ENCODE results near the gene TENM4.

Gene TENM4

DNA sequence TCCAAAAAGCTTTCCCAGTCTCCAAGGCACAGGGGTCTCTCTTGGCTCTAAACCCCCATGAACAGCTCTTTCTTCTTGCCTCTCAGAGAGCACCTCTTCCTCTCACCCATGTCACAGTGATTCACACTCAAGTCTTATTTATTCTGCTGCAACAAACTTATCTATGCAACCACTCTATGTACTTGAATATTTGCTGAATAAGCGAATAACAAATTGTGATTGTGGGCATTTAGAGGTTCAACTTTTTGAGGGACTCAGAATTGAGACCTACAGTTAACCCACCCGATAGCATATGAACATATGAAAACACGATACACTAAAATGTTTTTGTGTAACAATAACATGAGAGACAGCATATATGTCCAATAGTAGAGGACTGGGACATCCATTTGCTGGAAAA is 729.1 kb downstream of the TENM4 start:
- no peak for DNase-seq

DNA sequence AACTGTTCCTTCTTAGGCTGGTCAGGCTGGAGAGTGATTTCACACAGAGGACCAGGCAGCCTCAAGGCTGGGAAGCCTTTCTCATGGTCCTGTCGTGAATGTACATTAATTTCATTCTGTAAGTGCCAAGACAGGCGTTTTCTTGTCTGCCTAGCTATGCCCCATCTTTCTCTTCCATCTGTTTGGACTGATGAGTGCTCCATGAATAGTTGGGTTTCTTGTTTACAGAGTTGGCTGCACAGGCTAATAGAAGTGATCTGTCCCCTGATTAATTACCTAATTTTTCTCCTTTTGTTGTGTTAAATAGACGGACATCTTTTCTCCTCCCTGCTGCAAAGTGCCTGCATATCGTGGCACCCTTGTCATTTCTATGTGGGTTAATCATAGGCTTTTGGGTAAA is 730.4 kb downstream of the TENM4 start:
- DNase-seq, result no peak

DNA sequence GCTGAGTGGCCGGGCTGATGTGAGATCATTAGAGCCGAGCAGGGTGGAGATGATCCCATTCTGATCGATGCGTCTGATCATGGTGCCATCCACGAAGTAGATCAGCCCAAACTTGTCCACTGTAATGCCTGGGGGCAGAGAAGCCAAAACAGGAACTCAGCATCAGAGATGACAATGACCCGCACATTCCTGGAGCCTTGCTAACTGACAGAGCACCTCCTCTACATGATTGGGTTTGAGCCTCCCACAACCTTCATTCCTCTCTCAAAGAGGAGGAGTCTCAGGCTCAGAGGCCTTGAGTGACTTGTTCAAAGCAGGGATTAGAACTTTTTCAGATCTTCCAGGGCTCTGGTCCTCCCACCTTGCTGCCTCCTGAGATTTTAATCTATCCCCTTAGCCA is 732.4 kb downstream of the TENM4 start:
- DNase-seq, result no peak

DNA sequence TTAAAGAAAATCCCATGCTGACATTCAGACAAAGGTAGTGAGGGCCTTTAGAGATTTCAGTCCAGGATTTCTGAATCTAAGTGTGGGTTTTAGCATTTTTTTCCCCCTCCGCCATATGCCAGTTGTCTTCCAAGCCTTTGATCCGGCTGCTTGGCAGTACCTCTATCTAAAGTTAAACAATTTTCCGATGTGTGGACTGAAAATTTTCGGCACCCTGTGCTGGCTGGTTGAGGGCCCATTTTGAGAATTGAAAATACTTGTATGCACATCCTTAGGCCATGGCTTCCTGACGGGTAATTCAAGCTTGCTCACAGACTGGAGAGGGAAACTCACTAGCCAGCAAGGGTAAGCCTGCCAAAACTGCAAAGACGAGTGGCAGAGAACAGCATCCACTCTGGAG is 734.3 kb downstream of the TENM4 start:
- DNase-seq, result no peak

DNA sequence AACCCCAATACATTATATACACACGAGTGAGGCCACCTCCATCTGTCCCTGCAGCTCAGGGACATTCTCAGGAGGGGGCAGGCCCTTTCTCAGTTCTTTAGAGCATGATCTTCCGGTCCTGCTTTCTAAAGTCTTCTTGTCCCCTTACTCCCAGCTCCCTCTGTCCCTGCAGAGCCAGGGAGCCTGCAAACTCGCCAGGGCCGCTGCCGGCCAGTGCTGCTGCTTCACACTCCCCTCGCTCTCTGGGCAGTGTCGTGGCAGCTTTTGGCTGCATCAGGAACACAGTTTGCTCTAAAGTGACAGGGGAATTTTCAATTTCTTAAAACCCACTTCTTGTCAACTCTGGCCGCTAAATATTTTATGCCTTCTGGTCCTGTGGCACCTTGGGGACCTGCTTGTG is 736.0 kb downstream of the TENM4 start:
- no peak for DNase-seq

DNA sequence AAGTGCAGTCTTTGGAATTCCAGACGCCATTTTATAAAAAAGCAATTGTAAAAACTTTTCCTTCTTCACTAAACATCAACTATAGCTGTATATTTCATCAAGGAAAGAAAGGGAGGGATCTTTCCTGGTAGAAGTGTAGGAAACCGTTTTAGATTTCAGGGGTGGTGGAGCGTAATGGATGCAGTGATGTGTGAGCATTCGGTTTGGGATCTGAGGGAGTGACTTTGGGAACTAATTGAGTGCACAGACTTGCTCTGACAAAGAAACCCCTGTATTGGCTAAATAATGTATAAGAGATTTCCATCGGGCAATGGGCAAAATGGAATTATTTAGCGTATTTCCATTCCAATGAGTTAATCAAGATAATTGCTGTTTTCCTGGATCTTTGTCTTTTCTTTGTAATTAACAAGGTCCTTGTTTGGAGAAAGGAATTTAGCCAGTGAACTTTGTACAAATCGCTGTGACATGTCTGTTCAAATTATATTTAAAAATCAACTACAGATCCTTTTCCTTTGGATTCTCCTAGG is 741.2 kb downstream of the TENM4 start:
- no peak for DNase-seq

DNA sequence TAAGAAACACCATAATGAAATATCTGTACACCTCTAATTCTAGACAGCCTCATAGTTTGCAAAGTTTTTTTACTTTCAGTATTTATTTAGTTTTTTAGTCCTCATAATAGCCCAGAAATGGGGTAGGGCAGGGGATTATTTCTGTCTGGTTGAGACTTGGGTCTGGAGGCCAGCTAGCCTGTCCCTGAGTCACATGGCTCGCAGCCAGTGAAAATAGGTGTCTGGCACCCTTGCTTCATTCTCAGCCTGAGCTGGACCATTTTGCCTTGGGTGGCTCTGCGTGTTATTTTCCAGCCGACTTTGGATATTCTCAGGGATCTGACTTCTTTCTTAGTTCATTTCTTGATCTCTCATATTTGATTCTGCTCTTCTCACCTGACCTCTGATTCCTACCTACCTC is 742.2 kb downstream of the TENM4 start:
- DNase-seq, result no peak

DNA sequence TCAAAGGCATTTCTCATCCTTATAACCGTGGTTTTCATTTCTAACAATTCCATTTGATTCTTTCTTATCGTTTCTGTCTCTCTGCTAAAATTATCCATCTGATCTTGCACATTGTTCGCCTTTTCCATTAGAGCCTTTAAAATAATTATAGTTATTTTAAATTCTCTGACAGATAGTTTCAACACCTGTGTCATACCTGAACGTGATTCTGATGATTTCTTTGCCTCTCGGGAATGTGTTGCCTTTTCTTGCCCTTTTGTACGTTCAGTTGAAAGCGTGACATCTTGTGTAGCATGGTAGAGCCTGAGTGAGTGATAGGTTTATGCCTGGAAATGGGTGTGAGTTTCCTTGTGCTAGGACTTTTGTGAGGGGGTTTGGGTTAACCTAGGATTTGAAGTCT is 744.7 kb downstream of the TENM4 start:
- DNase-seq, result no peak

DNA sequence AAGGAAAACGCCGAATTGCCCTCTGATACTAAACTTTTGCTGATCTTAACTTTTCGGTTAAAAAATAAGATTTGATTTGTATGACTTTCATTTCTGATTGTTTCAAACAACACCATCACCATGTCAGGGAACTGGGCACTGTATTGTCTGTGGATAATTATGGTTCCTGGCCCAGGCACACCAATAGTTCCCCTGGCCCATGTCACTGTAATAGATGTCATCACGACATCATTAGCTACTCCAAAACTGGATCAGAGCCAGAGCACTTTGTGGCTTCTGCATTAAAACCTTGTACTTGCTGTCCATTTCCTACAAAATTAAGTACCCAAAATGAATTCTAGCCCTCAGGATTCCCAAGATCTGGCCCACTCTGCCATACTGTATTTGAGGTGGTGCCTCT is 746.7 kb downstream of the TENM4 start:
- DNase-seq, result no peak

DNA sequence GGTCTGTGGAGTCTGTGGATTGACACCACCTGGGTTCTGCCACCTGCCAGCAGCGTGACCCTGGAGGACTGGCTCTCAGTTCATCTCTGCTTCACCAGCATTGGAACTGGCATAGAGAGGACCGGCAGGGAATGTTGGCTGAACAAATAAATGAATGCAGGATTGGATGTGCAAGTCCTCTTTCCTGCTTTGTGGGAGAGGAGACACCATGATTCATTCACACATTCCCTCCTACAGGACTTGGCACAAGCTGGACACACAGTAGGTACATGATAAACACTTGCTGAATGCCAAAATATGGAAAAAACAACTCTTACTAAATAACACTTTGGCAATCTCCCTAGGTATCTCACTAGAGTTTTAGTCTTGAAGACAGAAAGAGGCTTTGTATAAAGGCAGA is 749.6 kb downstream of the TENM4 start:
- DNase-seq, result no peak

DNA sequence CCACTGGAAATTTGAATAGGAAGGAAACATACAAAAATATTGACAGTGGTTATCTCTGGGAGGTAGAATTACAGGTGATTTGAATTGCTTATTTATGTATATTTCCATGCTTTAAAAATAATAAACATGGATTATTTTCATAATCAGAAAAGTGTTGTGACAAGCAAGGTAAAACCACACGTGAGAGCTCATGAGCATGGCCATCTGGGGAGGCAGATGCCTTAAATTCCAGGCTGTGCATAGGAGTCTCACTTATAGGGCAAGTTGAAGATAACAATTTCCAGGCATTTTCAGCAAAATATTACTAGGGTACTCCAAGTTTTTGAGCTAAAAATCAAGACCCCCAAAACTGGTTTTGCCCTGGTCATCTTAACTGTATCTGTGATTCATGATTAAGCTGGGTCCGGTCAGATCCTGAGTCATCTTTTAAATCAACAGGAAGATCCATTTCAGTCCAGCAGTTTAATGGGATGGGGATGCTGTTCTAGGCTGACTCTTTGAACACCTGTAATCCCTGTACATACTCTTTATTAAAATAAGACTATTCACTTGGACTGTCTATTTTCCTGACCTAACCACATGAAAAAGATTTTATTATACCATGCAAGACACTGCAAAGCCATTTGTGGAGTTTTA is 750.4 kb downstream of the TENM4 start:
- no peak for DNase-seq

DNA sequence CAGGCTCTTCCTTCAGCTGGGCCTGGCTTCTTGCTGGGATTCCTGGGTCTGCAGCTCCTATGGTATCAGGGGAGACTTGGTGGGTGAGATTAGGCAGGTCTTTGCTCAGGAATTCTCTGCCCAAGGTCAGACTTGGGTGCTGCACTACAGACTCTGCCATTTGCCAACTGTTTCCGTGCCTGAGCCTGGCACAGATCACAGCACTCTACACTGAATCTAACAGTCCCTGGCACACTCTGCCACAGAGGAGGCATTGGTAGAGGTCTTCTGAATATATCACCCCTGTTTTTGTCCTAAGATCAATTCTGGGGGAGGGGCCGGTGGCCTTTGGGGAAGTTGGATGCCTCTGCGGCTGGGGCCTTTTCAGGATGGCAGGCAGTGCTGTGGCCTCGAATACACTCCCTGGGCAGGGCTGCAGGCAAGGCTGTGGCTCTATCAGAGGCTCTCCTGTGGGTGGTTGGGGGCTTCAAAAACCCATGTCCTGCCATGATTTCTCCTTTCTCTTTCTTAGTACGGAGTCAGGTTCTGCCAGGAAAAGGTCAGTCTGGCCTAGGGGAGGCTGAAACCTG is 751.2 kb downstream of the TENM4 start:
- no peak for DNase-seq

DNA sequence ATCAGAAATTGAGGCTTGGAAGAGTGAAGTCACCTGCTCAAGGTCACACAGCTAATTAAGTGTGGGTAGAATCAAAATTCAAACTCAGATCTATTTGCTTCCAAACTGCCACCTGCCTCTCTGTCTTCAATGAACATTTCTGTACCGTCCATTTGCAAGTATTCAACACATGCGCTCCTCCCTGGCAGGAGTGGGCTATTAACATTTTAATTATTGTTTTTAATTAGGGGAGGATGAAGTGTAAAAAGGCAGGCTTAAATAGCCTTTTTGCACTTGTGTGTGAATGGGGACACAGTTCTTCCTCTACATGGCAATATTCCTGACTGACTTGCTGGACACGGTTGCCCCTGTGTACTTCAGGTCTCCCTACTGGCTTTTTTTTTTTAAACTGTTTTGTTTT is 751.7 kb downstream of the TENM4 start:
- no peak for DNase-seq

DNA sequence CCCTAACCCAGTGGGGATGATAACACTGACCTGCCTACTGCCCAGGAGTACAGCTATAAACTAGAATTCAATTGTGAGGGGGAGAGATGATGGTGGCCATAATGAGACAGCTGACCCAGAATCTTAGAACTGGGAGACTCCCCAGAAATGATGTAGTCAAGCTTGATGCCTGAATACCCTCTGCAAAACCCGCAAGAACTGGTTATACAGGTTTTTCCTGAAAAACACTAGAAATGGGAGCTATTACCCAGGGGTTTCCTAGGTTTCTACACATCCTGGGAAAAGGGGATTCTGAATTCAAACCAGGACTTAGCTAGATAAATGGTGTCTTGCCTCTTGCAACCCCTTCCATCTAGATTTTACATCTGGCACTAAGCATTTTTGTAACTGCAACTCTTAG is 752.4 kb downstream of the TENM4 start:
- no peak for DNase-seq

DNA sequence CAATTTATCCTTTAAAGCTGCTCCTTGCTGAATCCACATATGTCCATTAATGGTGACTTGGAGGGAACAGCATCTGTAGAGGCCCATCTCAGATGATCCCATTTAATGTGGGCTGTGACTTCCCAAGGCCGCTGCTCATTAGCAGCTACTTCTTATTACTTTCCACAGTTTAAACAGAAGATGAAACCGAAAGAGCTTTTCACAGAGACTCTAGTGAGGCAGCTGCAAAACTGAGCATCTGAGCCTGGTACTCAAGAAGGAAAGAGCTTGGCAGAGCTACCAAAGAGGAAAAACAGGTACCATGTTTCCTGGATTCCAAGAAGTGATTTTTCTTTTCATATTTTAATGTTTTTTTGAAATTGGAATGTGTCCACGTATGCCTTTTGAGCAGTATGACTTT is 755.7 kb downstream of the TENM4 start:
- DNase-seq, result no peak

DNA sequence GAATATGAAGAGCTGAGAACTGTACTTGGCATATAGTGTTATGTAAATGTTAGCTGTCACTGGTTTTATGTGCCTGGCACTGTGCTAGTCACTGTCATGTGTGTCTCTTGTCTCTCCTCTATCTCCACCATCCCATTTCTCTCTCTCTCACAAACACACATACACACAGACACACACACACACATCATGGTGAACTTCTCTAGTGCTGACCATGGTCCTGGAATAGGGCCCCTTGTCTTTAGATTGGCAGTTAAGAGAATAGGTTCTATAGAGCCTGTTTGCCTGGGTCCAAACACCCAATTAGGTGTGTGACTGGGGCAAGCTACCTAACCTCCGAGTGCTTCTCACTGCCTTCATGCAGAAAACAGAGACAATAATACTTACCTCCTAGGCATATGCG is 756.5 kb downstream of the TENM4 start:
- no peak for DNase-seq

DNA sequence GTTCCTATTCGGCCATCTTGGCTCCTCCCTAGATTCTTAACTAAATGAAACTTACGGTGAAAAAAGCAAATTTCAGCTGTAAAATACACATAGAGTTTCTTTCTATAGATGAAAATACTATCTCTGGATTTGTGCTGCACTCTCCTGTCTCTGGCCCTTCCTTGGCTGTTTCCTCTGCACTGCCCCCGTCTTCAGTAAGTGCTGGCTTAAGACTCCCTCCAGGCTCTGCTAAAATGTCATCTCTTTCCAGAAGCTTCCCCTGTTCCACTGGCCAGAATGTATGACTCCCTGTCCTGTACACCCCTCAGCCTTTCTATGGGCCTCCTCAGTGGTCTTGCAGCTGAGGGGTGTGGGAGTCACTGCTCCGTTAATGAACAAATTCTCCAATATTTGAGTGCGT is 757.1 kb downstream of the TENM4 start:
- DNase-seq, result no peak

DNA sequence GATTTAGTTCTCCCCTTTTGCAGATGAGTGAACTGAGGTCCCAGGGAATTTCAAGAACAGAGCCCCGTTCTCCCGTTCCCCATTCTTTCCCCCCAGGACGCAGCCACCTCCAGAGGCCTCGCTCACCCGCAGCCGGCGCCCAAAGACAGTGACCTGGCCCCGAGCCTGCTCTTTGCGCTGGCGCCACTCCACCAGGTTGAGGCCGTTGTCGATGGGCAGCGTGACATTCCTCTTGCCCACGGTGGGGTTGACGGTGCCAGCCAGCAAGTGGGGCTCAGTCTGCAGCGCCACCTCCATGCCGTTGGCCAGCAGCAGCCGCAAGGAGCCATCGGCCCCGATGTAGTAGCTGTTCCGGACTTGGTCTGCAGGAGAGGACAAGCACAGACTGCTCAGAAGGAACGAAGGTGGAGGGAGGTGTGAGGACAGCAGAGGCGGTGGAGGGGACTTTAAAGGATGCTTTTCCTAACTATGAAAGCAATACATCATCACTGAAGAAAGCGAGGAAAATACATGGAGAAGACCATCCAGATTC is 764.7 kb downstream of the TENM4 start:
- DNase-seq, result no peak

DNA sequence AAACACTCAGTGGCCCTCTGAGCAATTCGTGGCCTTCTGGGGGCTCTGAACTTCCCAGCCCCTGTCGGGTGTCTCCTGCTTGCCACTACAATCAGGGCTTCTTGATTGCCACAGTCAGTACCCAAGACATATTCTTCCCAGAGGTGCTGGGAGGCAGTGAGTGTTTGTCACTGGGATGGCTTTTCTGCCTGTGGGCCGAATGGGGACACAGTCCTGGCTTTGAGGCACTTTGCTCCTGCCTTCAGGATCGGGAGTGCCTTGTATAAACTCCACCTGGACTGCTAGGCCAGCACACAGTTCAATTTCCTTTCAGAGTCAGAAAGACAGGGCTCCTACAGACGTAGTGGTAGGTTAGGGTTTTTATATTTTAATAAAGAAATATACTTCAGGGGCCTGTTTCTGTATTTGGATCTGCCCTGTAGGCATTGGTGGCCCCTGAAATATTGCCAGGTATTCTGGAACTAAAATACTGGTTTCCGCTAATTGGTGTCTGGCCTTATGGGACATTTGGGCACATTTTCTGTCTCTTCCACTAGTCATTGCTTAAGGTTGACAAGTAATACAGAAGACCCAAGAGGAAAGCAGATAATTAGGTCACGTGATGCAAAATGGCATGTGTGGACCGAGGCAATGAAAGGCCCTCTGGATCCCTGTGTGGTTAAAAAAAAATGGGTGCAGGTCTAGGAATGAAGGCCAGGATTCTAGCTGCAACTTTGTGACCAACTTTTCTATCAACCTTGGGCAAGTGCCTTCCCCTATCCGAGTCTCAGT is 767.8 kb downstream of the TENM4 start:
- no peak for DNase-seq

DNA sequence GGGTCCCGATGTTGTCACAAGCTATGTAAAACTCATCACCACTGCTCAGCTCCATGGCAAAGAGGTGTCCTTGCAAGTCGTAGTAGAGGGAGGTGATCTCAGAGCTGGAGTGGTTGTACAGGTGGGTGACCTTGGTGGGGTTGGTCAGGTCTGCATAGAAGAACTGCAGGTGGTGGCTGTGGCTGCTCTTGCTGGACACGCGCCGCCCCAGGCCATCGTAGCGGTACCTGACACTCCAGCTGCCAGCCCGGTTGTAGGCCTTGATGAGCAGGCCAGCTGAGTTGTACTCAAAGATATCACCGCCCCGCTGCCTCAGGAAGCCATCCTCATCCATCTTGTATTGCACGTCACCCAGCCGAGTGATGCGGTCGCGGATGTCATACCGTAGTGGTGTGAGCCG is 771.6 kb downstream of the TENM4 start:
- DNase-seq, result no peak

DNA sequence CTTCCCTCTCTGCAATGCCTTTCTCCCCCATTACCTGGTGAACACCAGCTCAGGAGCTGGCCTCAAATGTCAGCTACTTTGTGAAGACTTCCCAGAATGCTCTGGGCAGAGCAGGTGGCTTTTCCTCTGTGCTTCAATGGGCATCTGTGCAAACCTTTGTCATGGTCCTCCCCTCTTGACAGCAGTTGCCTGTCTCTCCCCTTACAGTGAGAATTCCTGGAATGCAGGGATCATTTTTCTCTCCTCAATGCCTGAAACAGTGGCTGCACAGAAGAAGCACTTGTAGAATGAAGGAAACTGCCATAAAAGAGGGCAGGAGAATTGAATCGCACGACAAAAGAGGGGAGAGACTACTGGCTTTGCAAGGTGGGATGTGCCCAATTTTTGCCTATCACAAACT is 773.4 kb downstream of the TENM4 start:
- DNase-seq, result no peak

DNA sequence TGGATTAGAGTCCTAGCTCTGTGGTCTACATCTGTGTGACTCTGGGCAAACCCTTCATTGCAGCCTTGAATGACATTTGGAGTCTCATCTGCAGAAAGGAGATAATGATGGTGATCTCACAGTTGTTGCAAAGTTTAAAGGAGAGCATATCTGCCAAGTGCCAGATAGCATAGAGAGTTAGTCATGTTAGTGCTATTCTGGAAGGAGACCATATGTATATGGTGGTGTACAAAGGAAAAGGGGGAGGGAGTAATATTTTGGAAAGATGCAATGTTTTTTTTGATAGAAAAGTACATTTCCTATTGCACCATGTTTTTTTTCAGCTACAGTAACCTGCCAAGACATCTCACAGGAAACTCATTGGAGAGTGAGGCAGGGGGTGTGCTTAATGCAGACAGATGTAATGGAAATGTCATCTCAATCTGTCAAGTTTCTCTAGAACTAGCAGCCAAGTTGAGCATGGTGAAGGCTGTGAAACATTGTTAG is 774.1 kb downstream of the TENM4 start:
- DNase-seq, result no peak

DNA sequence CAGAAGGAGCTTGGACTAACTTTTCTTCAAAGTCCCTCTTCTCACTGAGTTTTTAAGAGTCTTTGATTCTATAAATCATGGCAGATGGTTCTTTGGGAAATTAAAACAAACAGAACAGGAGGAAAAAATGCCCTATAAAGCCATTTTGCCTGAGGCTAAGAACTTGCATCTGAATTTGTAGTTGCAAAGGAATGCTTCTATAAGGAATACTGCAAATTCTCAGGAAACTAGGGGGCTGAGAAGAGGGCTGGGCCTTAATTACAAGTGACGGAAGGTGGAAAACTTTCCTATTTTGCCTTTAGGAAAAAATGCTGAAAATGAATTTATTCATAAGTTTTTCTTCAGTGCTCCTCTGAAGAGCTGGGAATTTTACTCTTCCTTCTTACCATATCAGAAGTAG is 776.2 kb downstream of the TENM4 start:
- no peak for DNase-seq

DNA sequence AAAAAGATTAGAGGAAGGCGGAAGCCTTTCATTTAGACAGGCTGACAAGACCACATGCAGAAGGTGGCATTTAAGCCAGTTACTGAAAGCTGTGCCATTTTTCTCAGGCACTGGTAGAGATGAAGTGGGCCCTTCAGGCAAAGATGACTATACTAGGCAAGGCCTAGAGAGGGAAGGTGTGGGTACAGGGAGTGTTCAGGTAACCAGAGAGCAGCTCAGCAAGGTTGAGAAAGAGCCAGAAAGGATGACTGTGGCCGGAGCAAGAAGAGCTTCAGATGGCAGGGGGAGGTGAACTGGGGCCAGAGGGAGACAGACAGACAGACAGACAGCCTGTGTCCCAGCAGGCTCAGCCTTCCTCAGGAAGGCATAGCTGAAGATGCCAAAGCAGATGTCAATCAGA is 778.0 kb downstream of the TENM4 start:
- DNase-seq, result no peak
